Mesendoderm (in vitro differentiated cells): ENCODE results near the gene ZNF267. TPM values are rescaled to one million over a fixed set of nuclear protein-coding genes. Genes with fewer than 3 reads are reported as not detected.
"Not testable (repeated sequence)": the region's sequence is repeated elsewhere in the genome, so short reads cannot be mapped to it uniquely, and the experiment has no call there.

Source experiments
- DNase-seq: peaks from one replicate; pipeline ENCODE4 v3.0.0; 2013
- H2AK5ac ChIP-seq: 2 replicates; pipeline ENCODE4 v1.6.1; 2013; ENCODE audit warnings: low read length, inconsistent platforms
- H2BK120ac ChIP-seq: 2 replicates; pipeline ENCODE4 v1.6.1; 2013; ENCODE audit warnings: low read depth, mild to moderate bottlenecking, low read length, moderate library complexity, mixed read lengths
- H2BK15ac ChIP-seq: replicated peaks from 2 replicates; pipeline ENCODE4 v1.6.1; 2013; ENCODE audit warnings: low read depth, mild to moderate bottlenecking, moderate library complexity
- H2BK5ac ChIP-seq: 2 replicates; pipeline ENCODE4 v1.6.1; 2013; ENCODE audit warnings: low read length, inconsistent platforms
- H3K18ac ChIP-seq: 2 replicates; pipeline ENCODE4 v1.6.1; 2013; ENCODE audit warnings: mild to moderate bottlenecking, low read length, mixed read lengths
- H3K23ac ChIP-seq: one replicate; pipeline ENCODE4 v1.6.1; 2013; ENCODE audit warnings: low read length
- H3K27ac ChIP-seq: 2 replicates; pipeline ENCODE4 v1.5.1; 2013; ENCODE audit warnings: low read depth, mild to moderate bottlenecking, inconsistent platforms, low read length, moderate library complexity
- H3K27me3 ChIP-seq: 2 replicates; pipeline ENCODE4 v1.6.1; 2013; ENCODE audit warnings: low read length, control low read depth, mild to moderate bottlenecking, inconsistent platforms; ENCODE audit not compliant: insufficient read depth, poor library complexity
- H3K36me3 ChIP-seq: 2 replicates; pipeline ENCODE4 v1.6.1; 2013; ENCODE audit warnings: low read length, inconsistent platforms; ENCODE audit not compliant: control insufficient read depth, insufficient read depth
- H3K4ac ChIP-seq: one replicate; pipeline ENCODE4 v1.6.1; 2013; ENCODE audit warnings: low read depth, mild to moderate bottlenecking, low read length, moderate library complexity
- H3K4me1 ChIP-seq: 2 replicates; pipeline ENCODE4 v1.6.1; 2013; ENCODE audit warnings: low read depth, low read length, inconsistent platforms; ENCODE audit not compliant: control insufficient read depth
- H3K4me2 ChIP-seq: 2 replicates; pipeline ENCODE4 v1.6.1; 2013; ENCODE audit warnings: low read length
- H3K4me3 ChIP-seq: 2 replicates; pipeline ENCODE4 v1.5.1; 2013; ENCODE audit warnings: mild to moderate bottlenecking, low read length
- H3K56ac ChIP-seq: one replicate; pipeline ENCODE4 v1.6.1; 2013; ENCODE audit warnings: low read length
- H3K79me1 ChIP-seq: 2 replicates; pipeline ENCODE4 v1.6.1; 2013; ENCODE audit warnings: low read length, inconsistent platforms
- H3K79me2 ChIP-seq: 2 replicates; pipeline ENCODE4 v1.6.1; 2013; ENCODE audit warnings: mild to moderate bottlenecking, low read length; ENCODE audit not compliant: control insufficient read depth, insufficient read depth
- H3K9ac ChIP-seq: 2 replicates; pipeline ENCODE4 v1.6.1; 2013; ENCODE audit warnings: low read length, inconsistent platforms
- H4K5ac ChIP-seq: one replicate; pipeline ENCODE4 v1.6.1; 2013; ENCODE audit warnings: low read length
- H4K8ac ChIP-seq: one replicate; pipeline ENCODE4 v1.6.1; 2013; ENCODE audit warnings: low read depth, mild to moderate bottlenecking, control low read depth, low read length, moderate library complexity
- whole genome bisulfite sequencing: extraction: QIAGEN DNeasy Blood & Tissue Kit; methylation state at CpG from one replicate; pipeline ENCODE4 v1.1.7; 2013; ENCODE audit warnings: low lambda C conversion rate, missing lambda C conversion rate; ENCODE audit not compliant: insufficient coverage; ENCODE audit errors: extremely low coverage; 5-methylcytosine and 5-hydroxymethylcytosine counted together
- polyA plus RNA-seq, 2 experiments: library from polyadenylated mRNA; stranded (reverse); fragments of 200-250 nt; gene quantifications; one replicate each; pipeline ENCODE4 v1.2.3, GENCODE V29; 2013

Gene ZNF267
- 15.7 TPM for polyA plus RNA-seq (2013, experiment 1 of 2)
- polyA plus RNA-seq (2013, experiment 2 of 2) = 15.4 TPM

DNA sequence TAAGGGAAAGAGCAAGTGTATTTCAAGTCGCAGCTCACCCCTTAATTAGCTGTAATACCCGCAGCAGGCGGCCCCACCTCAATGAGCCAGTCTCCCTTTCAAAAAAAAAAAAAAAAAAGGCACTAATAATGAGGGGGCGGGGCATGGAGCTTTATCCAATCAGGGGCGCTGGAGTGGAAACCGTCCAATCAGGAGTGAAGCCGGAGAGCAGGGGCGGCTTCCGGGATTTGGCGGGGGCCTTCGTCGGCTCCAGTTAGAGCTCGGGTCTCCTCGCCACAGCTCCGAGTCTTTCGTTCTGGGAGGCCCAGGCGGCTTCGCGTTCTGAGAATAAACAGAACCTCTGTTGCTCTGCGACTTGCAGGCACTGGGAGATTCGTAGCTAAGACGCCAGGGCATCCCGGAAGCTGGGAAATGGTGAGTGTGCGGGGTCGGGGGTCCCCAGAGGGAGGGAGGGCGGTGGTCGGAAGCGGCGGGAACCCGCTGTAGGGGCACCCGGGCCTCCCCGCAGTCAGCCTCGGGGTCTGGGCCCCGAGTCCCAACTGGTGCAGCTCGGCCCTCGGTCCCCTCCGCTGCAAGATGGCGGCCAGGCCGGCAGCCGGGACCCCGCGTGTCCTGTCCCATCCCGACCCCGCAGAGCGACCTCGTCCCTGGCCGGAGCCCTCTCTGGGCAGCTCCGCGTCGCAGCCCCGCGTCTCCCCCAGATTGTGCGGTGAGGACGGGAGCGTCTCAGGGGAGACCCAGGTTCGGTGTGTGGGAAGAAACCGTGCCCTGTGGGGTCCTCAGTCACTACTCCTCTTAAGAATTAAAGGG, at the start of gene ZNF267:
TSS of gene ZNF267 (plus strand) at position 252 of the 810 bp plus-strand sequence. CDS start at position 412, 160 bp downstream.
- Histone ChIP-seq H3K56ac (peak within 1 kb of the TSS; percentile 98), H4K5ac (no peak within 1 kb of the TSS), H3K4ac (peak within 1 kb of the TSS; percentile 18), H3K79me2 (peaks cover 38% of the 10 kb centered on the region), H3K23ac (peak within 1 kb of the TSS; percentile 97), H2BK15ac (no peak within 1 kb of the TSS), H3K79me1 (peaks cover 16% of the 10 kb centered on the region), H3K4me1 (peaks cover 4% of the 10 kb centered on the region), H2BK5ac (no peak within 1 kb of the TSS), H3K18ac (peak within 1 kb of the TSS; percentile 92), H4K8ac (peak within 1 kb of the TSS; percentile 100), H2BK120ac (no peak within 1 kb of the TSS), H3K27ac (peak within 1 kb of the TSS; percentile 96), H3K4me3 (peak within 1 kb of the TSS; percentile 85), H3K4me2 (peak within 1 kb of the TSS; percentile 68), H3K9ac (peak within 1 kb of the TSS; percentile 91), H3K27me3 (no peaks in the 10 kb centered on the region), H2AK5ac (no peak within 1 kb of the TSS), H3K36me3 (no peaks in the 10 kb centered on the region)
- peak; percentile 96 for DNase-seq
- no CpG with 5 or more reads among the region's 57 CpGs for WGBS

DNA sequence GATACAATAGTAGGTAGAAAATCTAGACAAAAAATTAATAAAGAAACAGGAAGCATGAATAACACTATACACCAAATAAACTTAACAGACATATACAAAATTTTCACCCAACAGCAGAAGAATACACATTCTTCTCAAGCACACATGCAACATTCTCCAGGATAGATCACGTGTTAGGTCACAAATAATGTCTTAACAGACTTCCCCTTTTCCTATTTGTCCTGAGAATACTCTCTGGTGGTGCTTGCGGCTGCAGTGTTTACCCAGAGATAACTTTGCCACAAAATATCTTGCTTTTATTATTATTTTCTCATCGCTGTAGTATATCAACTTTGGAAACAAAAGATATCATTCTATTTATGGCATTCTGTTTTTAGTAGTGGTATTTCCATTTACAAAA, 40.6 kb upstream of the ZNF267 start:
- Histone ChIP-seq H4K8ac (no peak overlapping the region), H3K27me3 (no peaks in the 10 kb centered on the region), H3K56ac (no peak overlapping the region), H3K36me3 (no peaks in the 10 kb centered on the region), H3K4me2 (no peak overlapping the region), H3K4me1 (no peaks in the 10 kb centered on the region), H3K23ac (no peak overlapping the region), H3K79me2 (no peaks in the 10 kb centered on the region), H3K4me3 (no peak overlapping the region), H4K5ac (no peak overlapping the region), H3K9ac (no peak overlapping the region), H2BK15ac (no peak overlapping the region), H3K79me1 (no peaks in the 10 kb centered on the region), H2AK5ac (no peak overlapping the region), H2BK5ac (no peak overlapping the region), H3K18ac (no peak overlapping the region), H3K4ac (no peak overlapping the region), H2BK120ac (no peak overlapping the region), H3K27ac (no peak overlapping the region)
- no CpG with 5 or more reads among the region's 3 CpGs for WGBS
- DNase-seq = no peak

DNA sequence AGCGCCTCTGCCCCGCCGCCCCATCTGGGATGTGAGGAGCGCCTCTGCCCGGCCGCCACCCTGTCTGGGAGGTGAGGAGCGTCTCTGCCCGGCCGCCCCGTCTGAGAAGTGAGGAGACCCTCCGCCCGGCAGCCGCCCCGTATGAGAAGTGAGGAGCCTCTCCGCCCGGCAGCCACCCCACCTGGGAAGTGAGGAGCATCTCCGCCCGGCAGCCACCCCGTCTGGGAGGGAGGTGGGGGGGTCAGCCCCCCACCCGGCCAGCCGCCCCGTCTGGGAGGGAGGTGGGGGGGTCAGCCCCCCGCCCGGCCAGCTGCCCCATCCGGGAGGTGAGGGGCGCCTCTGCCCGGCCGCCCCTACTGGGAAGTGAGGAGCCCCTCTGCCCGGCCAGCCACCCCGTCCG, 37.2 kb upstream of the ZNF267 start:
- not testable (repeated sequence) for H3K79me2 ChIP-seq, H3K79me1 ChIP-seq, H3K4me2 ChIP-seq, H3K18ac ChIP-seq, H3K4me1 ChIP-seq, H3K27ac ChIP-seq, DNase-seq, H2BK15ac ChIP-seq, H3K27me3 ChIP-seq, H3K56ac ChIP-seq, H3K36me3 ChIP-seq, H3K9ac ChIP-seq, H4K8ac ChIP-seq, H2AK5ac ChIP-seq, H4K5ac ChIP-seq, H2BK120ac ChIP-seq, H2BK5ac ChIP-seq, H3K23ac ChIP-seq, H3K4me3 ChIP-seq, H3K4ac ChIP-seq
- WGBS = no CpG with 5 or more reads among the region's 31 CpGs

- no peak overlapping the region for H2BK5ac ChIP-seq
- H3K27me3 ChIP-seq = no peaks in the 10 kb centered on the region
- no peak overlapping the region for H4K8ac ChIP-seq
- H3K4me3 ChIP-seq = no peak overlapping the region
- H3K27ac ChIP-seq = no peak overlapping the region
- H4K5ac ChIP-seq = no peak overlapping the region
- no peak for DNase-seq
- H3K4me2 ChIP-seq = no peak overlapping the region
- H3K36me3 ChIP-seq = no peaks in the 10 kb centered on the region
- H3K23ac ChIP-seq = no peak overlapping the region
- no peak overlapping the region for H2BK120ac ChIP-seq
- no peak overlapping the region for H2AK5ac ChIP-seq
- no peak overlapping the region for H3K4ac ChIP-seq
- no CpG with 5 or more reads among the region's 7 CpGs for WGBS
- H3K9ac ChIP-seq = no peak overlapping the region
- H2BK15ac ChIP-seq = no peak overlapping the region
- H3K4me1 ChIP-seq = no peaks in the 10 kb centered on the region
- no peaks in the 10 kb centered on the region for H3K79me2 ChIP-seq
- no peak overlapping the region for H3K56ac ChIP-seq
- H3K18ac ChIP-seq = no peak overlapping the region
- no peaks in the 10 kb centered on the region for H3K79me1 ChIP-seq
Observed at GRCh38 chr16:31842864-31843263, 30.7 kb upstream of the ZNF267 start.

DNA sequence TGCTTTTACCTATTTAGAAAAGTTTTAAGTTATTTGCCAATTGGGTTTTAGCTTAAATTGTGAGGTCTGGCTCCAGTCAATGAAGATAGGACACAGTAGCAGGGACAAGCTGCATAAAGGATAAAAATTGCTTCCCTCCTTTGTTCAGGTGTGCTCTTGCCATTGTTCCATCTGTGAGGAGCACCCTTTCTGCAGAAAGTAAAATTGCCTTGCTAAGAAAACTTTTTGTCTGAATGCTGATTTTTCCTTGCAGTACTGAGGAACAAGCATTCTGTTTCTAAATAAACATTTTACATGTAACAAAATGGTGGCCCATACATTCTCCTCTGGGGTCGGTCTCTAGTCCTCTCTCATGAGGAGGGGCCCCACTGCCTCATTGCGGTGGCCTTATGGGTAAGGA, 25.0 kb upstream of the ZNF267 start:
- WGBS = no CpG with 5 or more reads among the region's 2 CpGs
- not testable (repeated sequence) for H3K4me3 ChIP-seq, H3K27ac ChIP-seq, H3K27me3 ChIP-seq, H3K4me2 ChIP-seq, H2BK15ac ChIP-seq, H4K8ac ChIP-seq, H2AK5ac ChIP-seq, H3K18ac ChIP-seq, H3K79me2 ChIP-seq, H3K56ac ChIP-seq, H3K23ac ChIP-seq, H2BK120ac ChIP-seq, H3K36me3 ChIP-seq, H3K9ac ChIP-seq, DNase-seq, H3K4me1 ChIP-seq, H3K4ac ChIP-seq, H4K5ac ChIP-seq, H2BK5ac ChIP-seq, H3K79me1 ChIP-seq
